ENCODE results near the gene GBX2.

GBX2 gene

GRCh38 chr2:236180831-236181453, 12.8 kb upstream of the GBX2 start:
- DNase-seq: peak; percentile 81

- DNase-seq: peak; percentile 30
These were observed 12.1 kb upstream of the GBX2 start for GRCh38 chr2:236180076-236180816.

GRCh38 chr2:236179236-236180075, 11.3 kb upstream of the GBX2 start:
- peak; percentile 53 for DNase-seq

- peak; percentile 57 for DNase-seq
These were observed 10.7 kb upstream of the GBX2 start for GRCh38 chr2:236178890-236179235.

- DNase-seq: peak; percentile 87
These were observed 10.0 kb upstream of the GBX2 start for GRCh38 chr2:236177967-236178889.

GRCh38 chr2:236177604-236177966, 9.4 kb upstream of the GBX2 start:
- peak; percentile 64 for DNase-seq

- no peak for DNase-seq
These were observed 8.8 kb upstream of the GBX2 start for GRCh38 chr2:236176951-236177350.

- peak; percentile 75 for DNase-seq
These were observed 8.2 kb upstream of the GBX2 start for GRCh38 chr2:236176417-236176816.

- DNase-seq: peak; percentile 27
These were observed 7.5 kb upstream of the GBX2 start for GRCh38 chr2:236175548-236176150.

GRCh38 chr2:236173729-236174607, 5.8 kb upstream of the GBX2 start:
- DNase-seq: no peak

GRCh38 chr2:236173036-236173728, 5.0 kb upstream of the GBX2 start:
- DNase-seq: no peak

- no peak for DNase-seq
These were observed 4.3 kb upstream of the GBX2 start for GRCh38 chr2:236172255-236173035.

GRCh38 chr2:236171680-236172254, 3.6 kb upstream of the GBX2 start:
- DNase-seq: peak; percentile 26

- no peak for DNase-seq
These were observed 3.0 kb upstream of the GBX2 start for GRCh38 chr2:236171181-236171679.

GRCh38 chr2:236170590-236171165, 2.5 kb upstream of the GBX2 start:
- DNase-seq: peak; percentile 18

GRCh38 chr2:236169741-236170589, 1.8 kb upstream of the GBX2 start:
- DNase-seq: no peak

GRCh38 chr2:236169151-236169721, 1.1 kb upstream of the GBX2 start:
- DNase-seq: peak; percentile 20
